PFSK-1 (cell line): ENCODE results near the gene PARVB.

ENCODE experiments used
- POLR2AphosphoS5 ChIP-seq: IDR thresholded peaks from 2 replicates; pipeline ENCODE4 v1.6.1; 2012; ENCODE audit warnings: low read depth, mild to moderate bottlenecking, control low read depth, low read length, moderate library complexity
- REST ChIP-seq, 2 experiments: IDR thresholded peaks; 2 replicates each; pipeline versions ENCODE4 v1.6.1 to v1.8.0; 2011 to 2012; ENCODE audit warnings: low read depth in 2 of 2, low read length in 2 of 2, control low read depth in 1 of 2, inconsistent platforms in 1 of 2, mild to moderate bottlenecking in 1 of 2, moderate library complexity in 1 of 2; ENCODE audit not compliant: insufficient read depth in 1 of 2
- SIN3A ChIP-seq: IDR thresholded peaks from 2 replicates; pipeline ENCODE4 v1.6.1; 2012; ENCODE audit warnings: mild to moderate bottlenecking, low read length, moderate library complexity, borderline replicate concordance; ENCODE audit not compliant: insufficient read depth

- TF ChIP-seq POLR2AphosphoS5: no peak
- TF ChIP-seq REST (IDR thresholded peaks at IDR 0.05; ENCODE audit: insufficient read depth in 1 of 2, low read depth in 2 of 2, low read length in 2 of 2): no peak
- no peak for TF ChIP-seq SIN3A
Observed at GRCh38 chr22:44188316-44188715, 164.2 kb downstream of the PARVB start.
